Liver (tissue), 9 donors: ENCODE results near the gene EIF2B5. TPM values are rescaled to one million over a fixed set of nuclear protein-coding genes. Genes with fewer than 3 reads are reported as not detected.

Source experiments
- DNase-seq: peaks from one replicate; pipeline ENCODE4 v3.0.0-alpha.2; 2017; ENCODE audit warnings: low spot score
- H3K27ac ChIP-seq, 2 donors: one replicate each; pipeline ENCODE4 v1.7.0; 2013; ENCODE audit warnings: inconsistent platforms in 2 of 2, low read length in 2 of 2, control low read depth in 1 of 2, low read depth in 1 of 2, mild to moderate bottlenecking in 1 of 2
- H3K27me3 ChIP-seq, 4 donors: one replicate each; pipeline versions ENCODE4 v1.6.1 to v1.7.0; 2013; ENCODE audit warnings: low read length in 3 of 4, inconsistent platforms in 1 of 4, mild to moderate bottlenecking in 1 of 4, moderate library complexity in 1 of 4; ENCODE audit not compliant: control insufficient read depth in 4 of 4, insufficient read depth in 4 of 4
- H3K36me3 ChIP-seq, 4 donors: one replicate each; pipeline versions ENCODE4 v1.6.1 to v1.7.0; 2013; ENCODE audit warnings: low read length in 3 of 4, mild to moderate bottlenecking in 3 of 4, low read depth in 1 of 4, moderate library complexity in 1 of 4; ENCODE audit not compliant: control insufficient read depth in 4 of 4, insufficient read depth in 3 of 4
- H3K4me1 ChIP-seq, 4 donors: one replicate each; pipeline versions ENCODE4 v1.6.1 to v1.7.0; 2013; ENCODE audit warnings: low read length in 3 of 4, mild to moderate bottlenecking in 3 of 4, moderate library complexity in 1 of 4; ENCODE audit not compliant: control insufficient read depth in 4 of 4, insufficient read depth in 4 of 4
- H3K4me3 ChIP-seq, 3 donors: one replicate each; pipeline versions ENCODE4 v1.6.1 to v1.7.0; 2013; ENCODE audit warnings: low read length in 3 of 3, control low read depth in 1 of 3, low read depth in 1 of 3, mild to moderate bottlenecking in 1 of 3
- H3K9ac ChIP-seq, 2 donors: one replicate each; pipeline ENCODE4 v1.7.0; 2013; ENCODE audit warnings: low read length in 2 of 2, mild to moderate bottlenecking in 2 of 2, moderate library complexity in 2 of 2, control low read depth in 1 of 2, low read depth in 1 of 2
- H3K9me3 ChIP-seq, 4 donors: one replicate each; pipeline versions ENCODE4 v1.6.1 to v1.7.0; 2013; ENCODE audit warnings: low read length in 3 of 4; ENCODE audit not compliant: control insufficient read depth in 4 of 4
- ATF3 ChIP-seq: IDR thresholded peaks from 2 replicates; pipeline ENCODE4 v1.6.1; 2016; ENCODE audit warnings: antibody characterized with exemption
- CTCF ChIP-seq: fragments of 150-350 bp; IDR thresholded peaks from 2 replicates; pipeline ENCODE4 v1.5.1; 2017; ENCODE audit warnings: improper control_type of control experiment, low read depth, low read length; ENCODE audit not compliant: missing input control
- EGR1 ChIP-seq, 2 donors: IDR thresholded peaks; 2 replicates each; pipeline ENCODE4 v1.6.1; 2016 to 2018; ENCODE audit warnings: antibody characterized with exemption in 2 of 2, low read depth in 2 of 2
- FOXA1 ChIP-seq: IDR thresholded peaks from 2 replicates; pipeline ENCODE4 v1.6.1; 2016; ENCODE audit warnings: antibody characterized with exemption
- FOXA2 ChIP-seq: IDR thresholded peaks from 2 replicates; pipeline ENCODE4 v1.6.1; 2016; ENCODE audit warnings: antibody characterized with exemption
- GABPA ChIP-seq, 2 donors: IDR thresholded peaks in 1 of 2; conservative IDR thresholded peaks in 1 of 2; 2 replicates each; pipeline ENCODE4 v1.6.1; 2016; ENCODE audit warnings: antibody characterized with exemption in 2 of 2, mild to moderate bottlenecking in 1 of 2, moderate library complexity in 1 of 2
- HNF4A ChIP-seq, 2 donors: conservative IDR thresholded peaks; 2 replicates each; pipeline ENCODE4 v1.6.1; 2016; ENCODE audit warnings: antibody characterized with exemption in 2 of 2, mild to moderate bottlenecking in 2 of 2
- HNF4G ChIP-seq: IDR thresholded peaks from 2 replicates; pipeline ENCODE4 v1.6.1; 2016; ENCODE audit warnings: antibody characterized with exemption
- JUND ChIP-seq, 2 donors: IDR thresholded peaks; 2 replicates each; pipeline ENCODE4 v1.6.1; 2016; ENCODE audit warnings: antibody characterized with exemption in 2 of 2
- MAX ChIP-seq: IDR thresholded peaks from 2 replicates; pipeline ENCODE4 v1.6.1; 2016; ENCODE audit warnings: antibody characterized with exemption
- NR2F2 ChIP-seq: IDR thresholded peaks from 2 replicates; pipeline ENCODE4 v1.6.1; 2016; ENCODE audit warnings: antibody characterized with exemption
- RAD21 ChIP-seq, 2 donors: IDR thresholded peaks; 2 replicates each; pipeline ENCODE4 v1.6.1; 2016; ENCODE audit warnings: antibody characterized with exemption in 2 of 2, mild to moderate bottlenecking in 2 of 2
- REST ChIP-seq: IDR thresholded peaks from 2 replicates; pipeline ENCODE4 v1.6.1; 2016; ENCODE audit warnings: antibody characterized with exemption, mild to moderate bottlenecking
- RXRA ChIP-seq, 2 donors: IDR thresholded peaks; 2 replicates each; pipeline ENCODE4 v1.6.1; 2017 to 2018; ENCODE audit warnings: antibody characterized with exemption in 2 of 2, mild to moderate bottlenecking in 1 of 2
- SP1 ChIP-seq: IDR thresholded peaks from 2 replicates; pipeline ENCODE4 v1.6.1; 2018; ENCODE audit warnings: antibody characterized with exemption, mild to moderate bottlenecking
- TAF1 ChIP-seq: conservative IDR thresholded peaks from 2 replicates; pipeline ENCODE4 v1.6.1; 2016; ENCODE audit warnings: antibody characterized with exemption, mild to moderate bottlenecking
- YY1 ChIP-seq: IDR thresholded peaks from 2 replicates; pipeline ENCODE4 v1.6.1; 2016; ENCODE audit warnings: antibody characterized with exemption, mild to moderate bottlenecking
- ZBTB33 ChIP-seq: IDR thresholded peaks from 2 replicates; pipeline ENCODE4 v1.6.1; 2016; ENCODE audit warnings: antibody characterized with exemption
- WGBS: extraction: QIAGEN DNeasy Blood & Tissue Kit; methylation state at CpG from one replicate; pipeline ENCODE4 v1.1.7; 2013; 5-methylcytosine and 5-hydroxymethylcytosine counted together
- polyA plus RNA-seq, 2 donors: library from polyadenylated mRNA; stranded (reverse) in 1 of 2; unstranded in 1 of 2; fragments of 200-250 nt in 1 of 2; fragments of >200 nt in 1 of 2; fragmentation: Nextera tagmentation in 1 of 2; extraction: Ambion mirVana in 1 of 2; gene quantifications; one replicate each; pipeline versions ENCODE4 v1.2.1 to v1.2.3, GENCODE V29; 2013 to 2015
- total RNA-seq, 2 donors: library from RNA; depleted of rRNA; stranded (reverse); fragments of >200 nt; gene quantifications; one replicate each; pipeline ENCODE4 v1.2.3, GENCODE V29; 2014
- donor health status: healthy.
- donor health status: healthy.
- donor health status: healthy.
- donor health status: healthy.
- donor health status: healthy.

Gene EIF2B5
- total RNA-seq (10 to 100 TPM; 28.2 to 34.3 TPM), polyA plus RNA-seq (10 to 100 TPM; 19.0 to 20.6 TPM)

GRCh38 chr3:184135149-184135910 is at the start of gene EIF2B5:
TSS of gene EIF2B5 (plus strand) at chr3:184135358. CDS start at chr3:184135386, 28 bp downstream.
- no peaks in the 10 kb centered on the region for H3K27me3 ChIP-seq
- TF ChIP-seq HNF4G (no peak), NR2F2 (no peak), GABPA (IDR thresholded peaks at IDR 0.05 in 1 of 2, conservative IDR thresholded peaks at IDR 0.05 in 1 of 2) (peak; percentile 40 to 93), CTCF (peak; percentile 26), EGR1 (IDR thresholded peaks at IDR 0.05; ENCODE audit: low read depth in 2 of 2) (peak in 1 of 2 donors; percentile 26), YY1 (peak; percentile 99), SP1 (peak; percentile 32), JUND (IDR thresholded peaks at IDR 0.05) (peak in 1 of 2 donors; percentile 6), ZBTB33 (peak; percentile 90), FOXA1 (peak; percentile 55), TAF1 (peak; percentile 64), FOXA2 (no peak), HNF4A (conservative IDR thresholded peaks at IDR 0.05) (peak in 1 of 2 donors; percentile 44), ATF3 (no peak), RXRA (IDR thresholded peaks at IDR 0.05) (peak; percentile 35 to 52), MAX (peak; percentile 64), RAD21 (IDR thresholded peaks at IDR 0.05) (peak; percentile 56 to 69), REST (peak; percentile 75)
- DNase-seq, result peak; percentile 87
- H3K4me3 ChIP-seq, result peak within 1 kb of the TSS; percentile 72 to 97 (median 96)
- peak within 1 kb of the TSS; percentile 83 to 91 for H3K27ac ChIP-seq
- H3K4me1 ChIP-seq, result peaks cover 2 to 32% (median 21%) of the 10 kb centered on the region in 4 donors
- WGBS, result under 1% methylated on average over 56 of the region's 56 CpGs
- peak within 1 kb of the TSS; percentile 86 to 88 for H3K9ac ChIP-seq
- H3K9me3 ChIP-seq, result no peaks in the 10 kb centered on the region
- H3K36me3 ChIP-seq, result peaks cover 0 to 9% (median 5%) of the 10 kb centered on the region in 4 donors
